ENCODE measurements around the gene CACNB4.

- TF ChIP-seq, protein P1, sequence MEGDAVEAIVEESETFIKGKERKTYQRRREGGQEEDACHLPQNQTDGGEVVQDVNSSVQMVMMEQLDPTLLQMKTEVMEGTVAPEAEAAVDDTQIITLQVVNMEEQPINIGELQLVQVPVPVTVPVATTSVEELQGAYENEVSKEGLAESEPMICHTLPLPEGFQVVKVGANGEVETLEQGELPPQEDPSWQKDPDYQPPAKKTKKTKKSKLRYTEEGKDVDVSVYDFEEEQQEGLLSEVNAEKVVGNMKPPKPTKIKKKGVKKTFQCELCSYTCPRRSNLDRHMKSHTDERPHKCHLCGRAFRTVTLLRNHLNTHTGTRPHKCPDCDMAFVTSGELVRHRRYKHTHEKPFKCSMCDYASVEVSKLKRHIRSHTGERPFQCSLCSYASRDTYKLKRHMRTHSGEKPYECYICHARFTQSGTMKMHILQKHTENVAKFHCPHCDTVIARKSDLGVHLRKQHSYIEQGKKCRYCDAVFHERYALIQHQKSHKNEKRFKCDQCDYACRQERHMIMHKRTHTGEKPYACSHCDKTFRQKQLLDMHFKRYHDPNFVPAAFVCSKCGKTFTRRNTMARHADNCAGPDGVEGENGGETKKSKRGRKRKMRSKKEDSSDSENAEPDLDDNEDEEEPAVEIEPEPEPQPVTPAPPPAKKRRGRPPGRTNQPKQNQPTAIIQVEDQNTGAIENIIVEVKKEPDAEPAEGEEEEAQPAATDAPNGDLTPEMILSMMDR (conservative IDR thresholded peaks at IDR 0.05; ENCODE audit: low read depth, low read length) = no peak
- no peak for TF ChIP-seq CHD1 (IDR thresholded peaks at IDR 0.05; ENCODE audit: low read depth, low read length)
- TF ChIP-seq RFX5 (IDR thresholded peaks at IDR 0.05; ENCODE audit: low read depth, low read length) = no peak
- TF ChIP-seq CEBPB (IDR thresholded peaks at IDR 0.05; ENCODE audit: low read depth, low read length) = no peak
- TF ChIP-seq RAD21 (IDR thresholded peaks at IDR 0.05; ENCODE audit: low read length) = no peak
- no peak for TF ChIP-seq USF2 (IDR thresholded peaks at IDR 0.05; ENCODE audit: low read depth, low read length)
- no peak for TF ChIP-seq POLR2A (IDR thresholded peaks at IDR 0.05; ENCODE audit: low read depth, low read length)
- TF ChIP-seq MXI1 (IDR thresholded peaks at IDR 0.05; ENCODE audit: borderline replicate concordance, low read depth, low read length) = no peak
- no peak for TF ChIP-seq SMC3 (IDR thresholded peaks at IDR 0.05; ENCODE audit: low read depth, low read length)
These were observed 42.4 kb downstream of the CACNB4 start for GRCh38 chr2:152056418-152056817.
